ENCODE data around the gene RAB1A.
"Not testable (repeated sequence)": the region's sequence is repeated elsewhere in the genome, so short reads cannot be mapped to it uniquely, and the experiment has no call there.

Gene RAB1A

GRCh38 chr2:65133626-65134025, 3.7 kb upstream of the RAB1A start:
- Histone ChIP-seq H4K8ac (ENCODE audit: low read depth, low read length) (no peak overlapping the region), H2BK15ac (replicated peaks; ENCODE audit: low read depth) (no peak overlapping the region), H3K18ac (ENCODE audit: low read length) (no peak overlapping the region), H3K4me3 (ENCODE audit: low read length) (no peak overlapping the region), H4K5ac (ENCODE audit: low read length) (no peak overlapping the region), H3K23ac (ENCODE audit: low read length) (no peak overlapping the region), H2AK5ac (ENCODE audit: low read length) (no peak overlapping the region), H2BK120ac (ENCODE audit: low read depth, low read length) (no peak overlapping the region), H3K27me3 (ENCODE audit: insufficient read depth, low read length, poor library complexity) (no peaks in the 10 kb centered on the region), H3K79me1 (ENCODE audit: low read length) (peaks cover 2% of the 10 kb centered on the region), H3K4me1 (ENCODE audit: control insufficient read depth, low read depth, low read length) (no peaks in the 10 kb centered on the region), H3K27ac (ENCODE audit: low read depth, low read length) (peak overlapping the region; percentile 44), H3K9ac (ENCODE audit: low read length) (no peak overlapping the region), H3K4me2 (ENCODE audit: low read length) (no peak overlapping the region), H3K56ac (ENCODE audit: low read length) (peak overlapping the region; percentile 2), H3K4ac (ENCODE audit: low read depth, low read length) (no peak overlapping the region), H3K79me2 (ENCODE audit: control insufficient read depth, insufficient read depth, low read length) (peaks cover 9% of the 10 kb centered on the region), H3K36me3 (ENCODE audit: control insufficient read depth, insufficient read depth, low read length) (no peaks in the 10 kb centered on the region), H2BK5ac (ENCODE audit: low read length) (no peak overlapping the region)
- WGBS (ENCODE audit: extremely low coverage, insufficient coverage, low lambda C conversion rate) = no CpG with 5 or more reads among the region's 4 CpGs
- DNase-seq = no peak

GRCh38 chr2:65132930-65133329, 3.0 kb upstream of the RAB1A start:
- H4K5ac ChIP-seq (ENCODE audit: low read length); H3K36me3 ChIP-seq (ENCODE audit: control insufficient read depth, insufficient read depth, low read length); H3K4me1 ChIP-seq (ENCODE audit: control insufficient read depth, low read depth, low read length); H3K23ac ChIP-seq (ENCODE audit: low read length); H3K9ac ChIP-seq (ENCODE audit: low read length); H3K56ac ChIP-seq (ENCODE audit: low read length); H3K4me3 ChIP-seq (ENCODE audit: low read length); H2BK15ac ChIP-seq (replicated peaks; ENCODE audit: low read depth); H3K4ac ChIP-seq (ENCODE audit: low read depth, low read length); H2BK120ac ChIP-seq (ENCODE audit: low read depth, low read length); H3K27me3 ChIP-seq (ENCODE audit: insufficient read depth, low read length, poor library complexity); H2BK5ac ChIP-seq (ENCODE audit: low read length); H4K8ac ChIP-seq (ENCODE audit: low read depth, low read length); H3K79me1 ChIP-seq (ENCODE audit: low read length); H3K4me2 ChIP-seq (ENCODE audit: low read length); DNase-seq; H2AK5ac ChIP-seq (ENCODE audit: low read length): not testable (repeated sequence)
- WGBS (ENCODE audit: extremely low coverage, insufficient coverage, low lambda C conversion rate) = no CpG with 5 or more reads among the region's 15 CpGs
- H3K27ac ChIP-seq (ENCODE audit: low read depth, low read length) = peak overlapping the region; percentile 36
- peaks cover 15% of the 10 kb centered on the region for H3K79me2 ChIP-seq (ENCODE audit: control insufficient read depth, insufficient read depth, low read length)
- H3K18ac ChIP-seq (ENCODE audit: low read length) = peak overlapping the region; percentile 47

GRCh38 chr2:65130664-65131175, 814 bp upstream of the RAB1A start:
- peak overlapping the region; percentile 54 for H3K4me3 ChIP-seq (ENCODE audit: low read length)
- no peak for DNase-seq
- peak overlapping the region; percentile 95 for H3K56ac ChIP-seq (ENCODE audit: low read length)
- WGBS (ENCODE audit: extremely low coverage, insufficient coverage, low lambda C conversion rate) = no CpG with 5 or more reads among the region's 19 CpGs
- no peak overlapping the region for H4K8ac ChIP-seq (ENCODE audit: low read depth, low read length)
- H2BK5ac ChIP-seq (ENCODE audit: low read length) = peak overlapping the region; percentile 56
- no peak overlapping the region for H2BK15ac ChIP-seq (replicated peaks; ENCODE audit: low read depth)
- no peaks in the 10 kb centered on the region for H3K36me3 ChIP-seq (ENCODE audit: control insufficient read depth, insufficient read depth, low read length)
- peak overlapping the region; percentile 75 for H3K18ac ChIP-seq (ENCODE audit: low read length)
- peak overlapping the region; percentile 90 for H3K4ac ChIP-seq (ENCODE audit: low read depth, low read length)
- no peak overlapping the region for H4K5ac ChIP-seq (ENCODE audit: low read length)
- H3K27me3 ChIP-seq (ENCODE audit: insufficient read depth, low read length, poor library complexity) = no peaks in the 10 kb centered on the region
- peak overlapping the region; percentile 2 for H3K23ac ChIP-seq (ENCODE audit: low read length)
- H2BK120ac ChIP-seq (ENCODE audit: low read depth, low read length) = no peak overlapping the region
- peaks cover 2% of the 10 kb centered on the region for H3K79me1 ChIP-seq (ENCODE audit: low read length)
- no peaks in the 10 kb centered on the region for H3K4me1 ChIP-seq (ENCODE audit: control insufficient read depth, low read depth, low read length)
- peak overlapping the region; percentile 57 for H3K4me2 ChIP-seq (ENCODE audit: low read length)
- H3K9ac ChIP-seq (ENCODE audit: low read length) = peak overlapping the region; percentile 78
- H3K27ac ChIP-seq (ENCODE audit: low read depth, low read length) = peak overlapping the region; percentile 92
- H2AK5ac ChIP-seq (ENCODE audit: low read length) = no peak overlapping the region
- peaks cover 34% of the 10 kb centered on the region for H3K79me2 ChIP-seq (ENCODE audit: control insufficient read depth, insufficient read depth, low read length)

- Histone ChIP-seq H3K18ac (ENCODE audit: low read length) (peak overlapping the region; percentile 82), H3K27me3 (ENCODE audit: insufficient read depth, low read length, poor library complexity) (no peaks in the 10 kb centered on the region), H3K27ac (ENCODE audit: low read depth, low read length) (peak overlapping the region; percentile 83), H2BK5ac (ENCODE audit: low read length) (no peak overlapping the region), H3K79me2 (ENCODE audit: control insufficient read depth, insufficient read depth, low read length) (peaks cover 41% of the 10 kb centered on the region), H2AK5ac (ENCODE audit: low read length) (no peak overlapping the region), H3K4me2 (ENCODE audit: low read length) (peak overlapping the region; percentile 94), H3K36me3 (ENCODE audit: control insufficient read depth, insufficient read depth, low read length) (no peaks in the 10 kb centered on the region), H3K56ac (ENCODE audit: low read length) (peak overlapping the region; percentile 97), H2BK15ac (replicated peaks; ENCODE audit: low read depth) (no peak overlapping the region), H3K4me3 (ENCODE audit: low read length) (peak overlapping the region; percentile 99), H3K23ac (ENCODE audit: low read length) (peak overlapping the region; percentile 54), H4K8ac (ENCODE audit: low read depth, low read length) (peak overlapping the region; percentile 67), H2BK120ac (ENCODE audit: low read depth, low read length) (peak overlapping the region; percentile 78), H3K4me1 (ENCODE audit: control insufficient read depth, low read depth, low read length) (no peaks in the 10 kb centered on the region), H3K79me1 (ENCODE audit: low read length) (peaks cover 2% of the 10 kb centered on the region), H3K4ac (ENCODE audit: low read depth, low read length) (peak overlapping the region; percentile 38), H4K5ac (ENCODE audit: low read length) (no peak overlapping the region), H3K9ac (ENCODE audit: low read length) (peak overlapping the region; percentile 97)
- no CpG with 5 or more reads among the region's 29 CpGs for WGBS (ENCODE audit: extremely low coverage, insufficient coverage, low lambda C conversion rate)
- peak; percentile 45 for DNase-seq
These were observed 550 bp downstream of the RAB1A start for GRCh38 chr2:65129286-65129825.

GRCh38 chr2:65128297-65129190, 1.4 kb downstream of the RAB1A start:
- no peak for DNase-seq

More at GRCh38 chr2:65128297-65129190, 1.4 kb downstream of the RAB1A start:
- Histone ChIP-seq H3K56ac (ENCODE audit: low read length) (peak overlapping the region; percentile 97), H3K27me3 (ENCODE audit: insufficient read depth, low read length, poor library complexity) (no peaks in the 10 kb centered on the region), H3K18ac (ENCODE audit: low read length) (no peak overlapping the region), H3K4me2 (ENCODE audit: low read length) (peak overlapping the region; percentile 94), H3K36me3 (ENCODE audit: control insufficient read depth, insufficient read depth, low read length) (no peaks in the 10 kb centered on the region), H2BK120ac (ENCODE audit: low read depth, low read length) (no peak overlapping the region), H4K8ac (ENCODE audit: low read depth, low read length) (no peak overlapping the region), H3K23ac (ENCODE audit: low read length) (no peak overlapping the region), H3K4ac (ENCODE audit: low read depth, low read length) (no peak overlapping the region), H3K4me1 (ENCODE audit: control insufficient read depth, low read depth, low read length) (no peaks in the 10 kb centered on the region), H2BK5ac (ENCODE audit: low read length) (no peak overlapping the region), H2BK15ac (replicated peaks; ENCODE audit: low read depth) (no peak overlapping the region), H2AK5ac (ENCODE audit: low read length) (no peak overlapping the region), H3K79me1 (ENCODE audit: low read length) (peaks cover 2% of the 10 kb centered on the region), H3K4me3 (ENCODE audit: low read length) (peak overlapping the region; percentile 99), H3K79me2 (ENCODE audit: control insufficient read depth, insufficient read depth, low read length) (peaks cover 48% of the 10 kb centered on the region), H3K27ac (ENCODE audit: low read depth, low read length) (no peak overlapping the region), H4K5ac (ENCODE audit: low read length) (no peak overlapping the region), H3K9ac (ENCODE audit: low read length) (peak overlapping the region; percentile 97)
- no CpG with 5 or more reads among the region's 8 CpGs for WGBS (ENCODE audit: extremely low coverage, insufficient coverage, low lambda C conversion rate)
